ENCODE results near the gene DGKB.

DGKB gene

DNA sequence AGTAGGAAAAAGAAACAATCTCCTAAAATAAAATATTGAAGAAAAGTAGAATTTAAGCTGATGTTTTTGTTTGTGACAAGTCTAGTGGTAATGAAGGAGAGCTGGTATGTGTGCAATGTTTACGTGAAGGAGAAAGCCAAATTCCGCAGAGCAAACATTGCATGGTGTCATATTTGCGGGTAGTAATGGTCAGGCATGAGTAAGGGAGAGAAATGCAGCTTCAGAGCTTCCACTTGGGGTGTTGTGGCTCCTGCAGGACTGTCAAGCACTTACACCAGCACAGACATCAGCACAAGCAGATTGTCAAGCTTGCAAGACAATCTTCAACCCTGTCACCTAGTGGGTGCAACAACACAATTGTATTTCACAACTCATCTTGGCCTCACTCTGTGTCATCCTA is 776.6 kb downstream of the DGKB start:
- TF ChIP-seq, protein P1, sequence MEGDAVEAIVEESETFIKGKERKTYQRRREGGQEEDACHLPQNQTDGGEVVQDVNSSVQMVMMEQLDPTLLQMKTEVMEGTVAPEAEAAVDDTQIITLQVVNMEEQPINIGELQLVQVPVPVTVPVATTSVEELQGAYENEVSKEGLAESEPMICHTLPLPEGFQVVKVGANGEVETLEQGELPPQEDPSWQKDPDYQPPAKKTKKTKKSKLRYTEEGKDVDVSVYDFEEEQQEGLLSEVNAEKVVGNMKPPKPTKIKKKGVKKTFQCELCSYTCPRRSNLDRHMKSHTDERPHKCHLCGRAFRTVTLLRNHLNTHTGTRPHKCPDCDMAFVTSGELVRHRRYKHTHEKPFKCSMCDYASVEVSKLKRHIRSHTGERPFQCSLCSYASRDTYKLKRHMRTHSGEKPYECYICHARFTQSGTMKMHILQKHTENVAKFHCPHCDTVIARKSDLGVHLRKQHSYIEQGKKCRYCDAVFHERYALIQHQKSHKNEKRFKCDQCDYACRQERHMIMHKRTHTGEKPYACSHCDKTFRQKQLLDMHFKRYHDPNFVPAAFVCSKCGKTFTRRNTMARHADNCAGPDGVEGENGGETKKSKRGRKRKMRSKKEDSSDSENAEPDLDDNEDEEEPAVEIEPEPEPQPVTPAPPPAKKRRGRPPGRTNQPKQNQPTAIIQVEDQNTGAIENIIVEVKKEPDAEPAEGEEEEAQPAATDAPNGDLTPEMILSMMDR (IDR thresholded peaks at IDR 0.05): no peak
- Histone ChIP-seq H3K27ac (no peak overlapping the region), H3K4me3 (no peak overlapping the region)
- no peak for DNase-seq (ENCODE audit: low spot score)

GRCh38 chr7:14124716-14125115 is 777.8 kb downstream of the DGKB start:
- no peak overlapping the region for H3K27ac ChIP-seq
- TF ChIP-seq, protein P1 (IDR thresholded peaks at IDR 0.05): no peak
- no peak overlapping the region for H3K4me3 ChIP-seq
- no peak for DNase-seq (ENCODE audit: low spot score)

DNA sequence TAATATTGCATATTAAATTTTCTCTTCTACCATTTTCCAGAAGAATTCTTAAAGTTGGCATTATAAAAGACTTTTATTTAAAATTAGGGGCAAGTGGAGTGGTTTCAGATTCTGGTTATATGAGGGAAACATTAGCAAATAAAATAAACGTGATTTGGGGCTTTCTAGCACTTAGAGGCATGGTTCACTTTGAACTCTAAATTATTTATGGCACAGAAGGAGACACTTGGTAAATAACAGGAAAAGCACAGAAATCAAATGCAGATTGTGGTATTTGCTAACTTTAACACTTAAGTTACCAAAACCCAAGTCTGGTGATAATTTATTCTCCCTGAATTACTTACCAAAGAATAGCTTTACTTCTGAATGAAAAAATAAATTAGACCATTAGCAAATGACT is 778.6 kb downstream of the DGKB start:
- TF ChIP-seq, protein P1 (IDR thresholded peaks at IDR 0.05): no peak
- no peak overlapping the region for H3K27ac ChIP-seq
- H3K4me3 ChIP-seq: no peak overlapping the region
- DNase-seq (ENCODE audit: low spot score): no peak

DNA sequence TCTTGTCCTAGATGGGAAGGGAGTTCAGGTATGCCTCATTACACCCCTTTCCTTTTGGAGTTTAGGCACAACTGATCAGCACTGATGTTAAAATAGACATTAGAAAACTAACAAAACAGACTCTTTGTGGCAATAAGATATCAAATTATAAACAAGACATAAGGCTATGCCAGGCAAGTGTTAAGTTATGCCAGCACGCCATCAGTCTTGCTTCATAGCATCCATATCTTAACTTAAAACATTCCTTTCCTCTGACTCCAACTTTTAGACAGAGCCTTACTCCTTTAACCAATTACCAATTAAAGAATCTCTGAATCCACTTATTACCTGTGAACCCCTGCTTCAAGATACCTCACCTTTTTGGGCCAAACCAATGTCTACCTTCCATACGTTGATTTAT is 786.9 kb downstream of the DGKB start:
- no peak overlapping the region for H3K27ac ChIP-seq
- H3K4me3 ChIP-seq: no peak overlapping the region
- TF ChIP-seq, protein P1 (IDR thresholded peaks at IDR 0.05): no peak
- no peak for DNase-seq (ENCODE audit: low spot score)

DNA sequence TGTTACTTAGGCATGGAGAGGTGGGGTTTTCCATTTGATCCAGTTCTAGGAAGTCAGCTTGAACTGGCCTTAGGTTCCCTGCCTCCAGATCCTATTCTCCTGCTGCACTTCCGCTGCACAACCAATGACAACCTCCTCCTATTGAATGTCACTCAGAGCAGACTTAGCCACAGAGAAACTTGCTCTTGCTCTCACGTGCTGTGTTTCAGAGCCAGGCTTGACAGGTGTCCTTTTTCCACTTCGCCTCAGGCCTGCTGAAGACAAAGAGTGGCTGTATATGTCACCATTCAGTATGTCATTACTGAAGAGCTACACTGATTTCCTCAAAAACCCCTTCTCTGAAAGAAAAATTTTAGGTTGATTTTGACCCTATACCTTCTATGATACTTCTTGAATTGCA is 797.7 kb downstream of the DGKB start:
- TF ChIP-seq, protein P1 (IDR thresholded peaks at IDR 0.05): no peak
- no peak overlapping the region for H3K27ac ChIP-seq
- no peak for DNase-seq (ENCODE audit: low spot score)
- H3K4me3 ChIP-seq: no peak overlapping the region

- TF ChIP-seq, protein P1 (IDR thresholded peaks at IDR 0.05): no peak
- Histone ChIP-seq H3K4me3 (no peak overlapping the region), H3K27ac (no peak overlapping the region)
- no peak for DNase-seq (ENCODE audit: low spot score)
Observed at GRCh38 chr7:14096159-14096558, 806.4 kb downstream of the DGKB start.

- TF ChIP-seq, protein P1 (IDR thresholded peaks at IDR 0.05): no peak
- no peak for DNase-seq (ENCODE audit: low spot score)
- no peak overlapping the region for H3K4me3 ChIP-seq
- H3K27ac ChIP-seq: no peak overlapping the region
Observed at GRCh38 chr7:14095233-14095950, 807.2 kb downstream of the DGKB start.
